ENCODE data around the gene SEZ6.

SEZ6 gene

GRCh38 chr17:29019475-29020181 is 13.8 kb upstream of the SEZ6 start:
- TF ChIP-seq EZH2phosphoT487 (IDR thresholded peaks at IDR 0.05; ENCODE audit: low read depth) = no peak
- TF ChIP-seq CTCF (IDR thresholded peaks at IDR 0.05; ENCODE audit: low read depth, low read length) = no peak
- no peaks in the 10 kb centered on the region for H3K36me3 ChIP-seq (replicated peaks; ENCODE audit: low read depth, low read length)
- no peak overlapping the region for H3K27ac ChIP-seq (ENCODE audit: low read length)
- no peak overlapping the region for H3K9ac ChIP-seq (ENCODE audit: low read length)
- H3K4me1 ChIP-seq (ENCODE audit: low read length) = peaks cover 7% of the 10 kb centered on the region; the same call in 1 of the 2 replicates
- H3K79me2 ChIP-seq (ENCODE audit: low read length) = no peaks in the 10 kb centered on the region
- no peaks in the 10 kb centered on the region for H4K20me1 ChIP-seq (ENCODE audit: insufficient read depth, low read length)
- peaks cover 40% of the 10 kb centered on the region for H3K27me3 ChIP-seq (ENCODE audit: low read depth, low read length)
- peak overlapping the region; percentile 24 for H3K4me2 ChIP-seq (ENCODE audit: low read length)
- H3K9me3 ChIP-seq (ENCODE audit: insufficient read depth, low read length) = no peaks in the 10 kb centered on the region
- H2AFZ ChIP-seq (ENCODE audit: low read depth, low read length) = peak overlapping the region; percentile 77
- H3K4me3 ChIP-seq (ENCODE audit: low read length) = no peak overlapping the region

- Histone ChIP-seq H3K4me2 (ENCODE audit: low read length) (peak overlapping the region; percentile 24), H4K20me1 (ENCODE audit: insufficient read depth, low read length) (no peaks in the 10 kb centered on the region), H3K36me3 (replicated peaks; ENCODE audit: low read depth, low read length) (no peaks in the 10 kb centered on the region), H2AFZ (ENCODE audit: low read depth, low read length) (peak overlapping the region; percentile 77), H3K27me3 (ENCODE audit: low read depth, low read length) (peaks cover 36% of the 10 kb centered on the region), H3K9me3 (ENCODE audit: insufficient read depth, low read length) (no peaks in the 10 kb centered on the region), H3K4me1 (ENCODE audit: low read length) (peaks cover 7% of the 10 kb centered on the region; the same call in 1 of the 2 replicates), H3K79me2 (ENCODE audit: low read length) (no peaks in the 10 kb centered on the region), H3K4me3 (ENCODE audit: low read length) (no peak overlapping the region), H3K27ac (ENCODE audit: low read length) (no peak overlapping the region), H3K9ac (ENCODE audit: low read length) (no peak overlapping the region)
- no peak for TF ChIP-seq EZH2phosphoT487 (IDR thresholded peaks at IDR 0.05; ENCODE audit: low read depth)
Observed at GRCh38 chr17:29018788-29019474, 13.1 kb upstream of the SEZ6 start.

- Histone ChIP-seq H3K27me3 (ENCODE audit: low read depth, low read length) (peaks cover 20% of the 10 kb centered on the region), H3K4me3 (ENCODE audit: low read length) (no peak overlapping the region), H4K20me1 (ENCODE audit: insufficient read depth, low read length) (no peaks in the 10 kb centered on the region), H3K9me3 (ENCODE audit: insufficient read depth, low read length) (no peaks in the 10 kb centered on the region), H3K79me2 (ENCODE audit: low read length) (no peaks in the 10 kb centered on the region), H3K4me1 (ENCODE audit: low read length) (peaks cover 7% of the 10 kb centered on the region; the same call in 1 of the 2 replicates), H3K4me2 (ENCODE audit: low read length) (no peak overlapping the region), H3K27ac (ENCODE audit: low read length) (no peak overlapping the region), H3K9ac (ENCODE audit: low read length) (no peak overlapping the region), H3K36me3 (replicated peaks; ENCODE audit: low read depth, low read length) (no peaks in the 10 kb centered on the region), H2AFZ (ENCODE audit: low read depth, low read length) (no peak overlapping the region)
- TF ChIP-seq EZH2phosphoT487 (IDR thresholded peaks at IDR 0.05; ENCODE audit: low read depth) (no peak), CTCF (IDR thresholded peaks at IDR 0.05; ENCODE audit: low read depth, low read length) (no peak)
Observed at GRCh38 chr17:29016345-29017210, 10.7 kb upstream of the SEZ6 start.

- Histone ChIP-seq H2AFZ (ENCODE audit: low read depth, low read length) (no peak overlapping the region), H3K9me3 (ENCODE audit: insufficient read depth, low read length) (no peaks in the 10 kb centered on the region), H3K4me3 (ENCODE audit: low read length) (no peak overlapping the region), H3K27ac (ENCODE audit: low read length) (no peak overlapping the region), H3K4me2 (ENCODE audit: low read length) (no peak overlapping the region), H3K27me3 (ENCODE audit: low read depth, low read length) (peaks cover 16% of the 10 kb centered on the region), H3K4me1 (ENCODE audit: low read length) (peaks cover 7% of the 10 kb centered on the region; the same call in 1 of the 2 replicates), H3K9ac (ENCODE audit: low read length) (no peak overlapping the region), H3K79me2 (ENCODE audit: low read length) (no peaks in the 10 kb centered on the region), H3K36me3 (replicated peaks; ENCODE audit: low read depth, low read length) (no peaks in the 10 kb centered on the region), H4K20me1 (ENCODE audit: insufficient read depth, low read length) (no peaks in the 10 kb centered on the region)
- TF ChIP-seq CTCF (IDR thresholded peaks at IDR 0.05; ENCODE audit: low read depth, low read length) = no peak
- no peak for TF ChIP-seq EZH2phosphoT487 (IDR thresholded peaks at IDR 0.05; ENCODE audit: low read depth)
Observed at GRCh38 chr17:29014716-29015115, 8.9 kb upstream of the SEZ6 start.

All from OCI-LY3 (cell line).